Measurements from ENCODE around the gene TRPM8.
"Not testable (repeated sequence)": the region's sequence is repeated elsewhere in the genome, so short reads cannot be mapped to it uniquely, and the experiment has no call there.

Gene TRPM8

DNA sequence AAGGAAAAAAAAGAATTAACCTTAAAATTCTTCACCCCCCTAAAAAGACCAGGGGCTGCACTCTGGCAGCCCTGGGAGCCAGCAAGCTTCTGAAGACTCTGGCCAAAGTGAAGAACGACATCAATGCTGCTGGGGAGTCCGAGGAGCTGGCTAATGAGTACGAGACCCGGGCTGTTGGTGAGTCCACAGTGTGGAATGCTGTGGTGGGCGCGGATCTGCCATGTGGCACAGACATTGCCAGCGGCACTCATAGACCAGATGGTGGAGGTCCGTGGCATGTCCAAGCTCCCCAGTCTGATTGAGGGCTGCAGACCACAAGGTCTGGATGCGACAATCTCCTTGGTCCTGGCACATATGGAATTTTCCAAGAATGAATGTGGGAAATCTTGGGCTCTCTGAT, 47.4 kb downstream of the TRPM8 start:
- Histone ChIP-seq H3K4me1 (ENCODE audit: insufficient read depth, low read length, severe bottlenecking) (no peaks in the 10 kb centered on the region), H3K9ac (ENCODE audit: low read length) (no peak overlapping the region), H2AFZ (ENCODE audit: low read length) (no peak overlapping the region), H3K4me2 (ENCODE audit: low read length) (no peak overlapping the region), H3K27me3 (ENCODE audit: insufficient read depth, low read length) (no peaks in the 10 kb centered on the region), H3K36me3 (ENCODE audit: insufficient read depth, low read length) (no peaks in the 10 kb centered on the region), H3K9me3 (ENCODE audit: low read length) (no peaks in the 10 kb centered on the region), H3F3A (ENCODE audit: insufficient read depth, low read length) (no peaks in the 10 kb centered on the region), H3K79me2 (ENCODE audit: insufficient read depth, low read length) (no peaks in the 10 kb centered on the region), H4K20me1 (ENCODE audit: insufficient read depth, low read length) (no peaks in the 10 kb centered on the region), H3K27ac (ENCODE audit: low read depth, low read length, poor library complexity, severe bottlenecking) (no peak overlapping the region), H3K9me2 (ENCODE audit: low read depth, low read length) (no peaks in the 10 kb centered on the region), H3K4me3 (ENCODE audit: low read depth, low read length, poor library complexity, severe bottlenecking) (no peak overlapping the region)
- no peak for TF ChIP-seq EZH2 (IDR thresholded peaks at IDR 0.05; ENCODE audit: borderline replicate concordance, low read length)
- TF ChIP-seq, protein P1, sequence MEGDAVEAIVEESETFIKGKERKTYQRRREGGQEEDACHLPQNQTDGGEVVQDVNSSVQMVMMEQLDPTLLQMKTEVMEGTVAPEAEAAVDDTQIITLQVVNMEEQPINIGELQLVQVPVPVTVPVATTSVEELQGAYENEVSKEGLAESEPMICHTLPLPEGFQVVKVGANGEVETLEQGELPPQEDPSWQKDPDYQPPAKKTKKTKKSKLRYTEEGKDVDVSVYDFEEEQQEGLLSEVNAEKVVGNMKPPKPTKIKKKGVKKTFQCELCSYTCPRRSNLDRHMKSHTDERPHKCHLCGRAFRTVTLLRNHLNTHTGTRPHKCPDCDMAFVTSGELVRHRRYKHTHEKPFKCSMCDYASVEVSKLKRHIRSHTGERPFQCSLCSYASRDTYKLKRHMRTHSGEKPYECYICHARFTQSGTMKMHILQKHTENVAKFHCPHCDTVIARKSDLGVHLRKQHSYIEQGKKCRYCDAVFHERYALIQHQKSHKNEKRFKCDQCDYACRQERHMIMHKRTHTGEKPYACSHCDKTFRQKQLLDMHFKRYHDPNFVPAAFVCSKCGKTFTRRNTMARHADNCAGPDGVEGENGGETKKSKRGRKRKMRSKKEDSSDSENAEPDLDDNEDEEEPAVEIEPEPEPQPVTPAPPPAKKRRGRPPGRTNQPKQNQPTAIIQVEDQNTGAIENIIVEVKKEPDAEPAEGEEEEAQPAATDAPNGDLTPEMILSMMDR (IDR thresholded peaks at IDR 0.05; ENCODE audit: low read length): no peak

DNA sequence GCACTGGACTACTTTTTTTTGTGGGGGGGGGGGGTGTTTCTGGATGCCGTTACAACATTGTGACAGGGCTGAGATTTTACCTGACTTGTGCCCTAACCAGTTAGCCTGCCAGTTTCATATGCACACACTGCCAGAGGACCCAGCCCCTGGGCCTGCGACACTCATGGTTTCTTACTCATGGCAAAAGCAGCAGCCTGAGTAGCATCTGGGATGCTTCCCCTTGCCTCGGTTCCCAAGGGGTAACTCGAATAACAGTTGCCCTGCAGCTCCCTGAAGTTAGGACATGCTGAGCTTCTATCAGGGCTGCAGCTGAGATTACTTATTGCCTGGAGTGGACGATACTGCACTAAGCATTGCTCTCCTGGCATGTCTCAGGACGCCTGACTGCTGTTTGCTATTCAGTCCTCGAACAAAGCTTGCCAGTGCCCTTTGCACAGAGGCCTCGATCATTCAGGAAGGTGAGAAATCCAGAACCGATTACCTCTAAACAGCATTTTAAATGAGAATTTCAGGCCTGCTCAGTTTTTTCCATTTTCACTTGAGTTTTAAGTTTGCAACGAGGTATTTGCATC, 47.9 kb downstream of the TRPM8 start:
- Histone ChIP-seq H3K27me3 (ENCODE audit: insufficient read depth, low read length) (no peaks in the 10 kb centered on the region), H3K9ac (ENCODE audit: low read length) (no peak overlapping the region), H3K9me2 (ENCODE audit: low read depth, low read length) (no peaks in the 10 kb centered on the region), H3K4me1 (ENCODE audit: insufficient read depth, low read length, severe bottlenecking) (no peaks in the 10 kb centered on the region), H2AFZ (ENCODE audit: low read length) (no peak overlapping the region), H3K9me3 (ENCODE audit: low read length) (no peaks in the 10 kb centered on the region), H3F3A (ENCODE audit: insufficient read depth, low read length) (no peaks in the 10 kb centered on the region), H4K20me1 (ENCODE audit: insufficient read depth, low read length) (no peaks in the 10 kb centered on the region), H3K4me3 (ENCODE audit: low read depth, low read length, poor library complexity, severe bottlenecking) (no peak overlapping the region), H3K79me2 (ENCODE audit: insufficient read depth, low read length) (no peaks in the 10 kb centered on the region), H3K36me3 (ENCODE audit: insufficient read depth, low read length) (no peaks in the 10 kb centered on the region), H3K4me2 (ENCODE audit: low read length) (no peak overlapping the region), H3K27ac (ENCODE audit: low read depth, low read length, poor library complexity, severe bottlenecking) (no peak overlapping the region)
- TF ChIP-seq, protein P1 (IDR thresholded peaks at IDR 0.05; ENCODE audit: low read length): no peak
- TF ChIP-seq EZH2 (IDR thresholded peaks at IDR 0.05; ENCODE audit: borderline replicate concordance, low read length): no peak

DNA sequence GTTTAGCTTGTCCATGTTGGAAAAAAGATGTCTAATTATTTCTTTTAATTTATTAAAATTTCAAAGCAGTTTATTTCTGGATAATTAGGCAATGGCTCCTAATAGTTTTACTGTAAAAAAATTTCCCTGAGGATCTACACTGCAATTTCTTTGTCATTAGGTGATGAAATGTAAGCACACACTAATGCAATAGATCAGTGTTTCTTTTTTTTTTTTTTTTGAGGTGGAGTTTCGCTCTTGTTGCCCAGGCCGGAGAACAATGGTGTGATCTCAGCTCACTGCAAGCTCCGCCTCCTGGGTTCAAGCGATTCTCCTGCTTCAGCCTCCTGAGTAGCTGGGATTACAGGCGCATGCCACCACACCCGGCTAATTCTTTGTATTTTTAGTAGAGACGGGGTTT, 48.5 kb downstream of the TRPM8 start:
- not testable (repeated sequence) for H3K4me1 ChIP-seq (ENCODE audit: insufficient read depth, low read length, severe bottlenecking); H3K9ac ChIP-seq (ENCODE audit: low read length); H3F3A ChIP-seq (ENCODE audit: insufficient read depth, low read length); H3K36me3 ChIP-seq (ENCODE audit: insufficient read depth, low read length); H3K27me3 ChIP-seq (ENCODE audit: insufficient read depth, low read length); H3K9me2 ChIP-seq (ENCODE audit: low read depth, low read length); H3K79me2 ChIP-seq (ENCODE audit: insufficient read depth, low read length); H3K4me3 ChIP-seq (ENCODE audit: low read depth, low read length, poor library complexity, severe bottlenecking); H3K27ac ChIP-seq (ENCODE audit: low read depth, low read length, poor library complexity, severe bottlenecking); H3K9me3 ChIP-seq (ENCODE audit: low read length); H3K4me2 ChIP-seq (ENCODE audit: low read length); H4K20me1 ChIP-seq (ENCODE audit: insufficient read depth, low read length); H2AFZ ChIP-seq (ENCODE audit: low read length)

DNA sequence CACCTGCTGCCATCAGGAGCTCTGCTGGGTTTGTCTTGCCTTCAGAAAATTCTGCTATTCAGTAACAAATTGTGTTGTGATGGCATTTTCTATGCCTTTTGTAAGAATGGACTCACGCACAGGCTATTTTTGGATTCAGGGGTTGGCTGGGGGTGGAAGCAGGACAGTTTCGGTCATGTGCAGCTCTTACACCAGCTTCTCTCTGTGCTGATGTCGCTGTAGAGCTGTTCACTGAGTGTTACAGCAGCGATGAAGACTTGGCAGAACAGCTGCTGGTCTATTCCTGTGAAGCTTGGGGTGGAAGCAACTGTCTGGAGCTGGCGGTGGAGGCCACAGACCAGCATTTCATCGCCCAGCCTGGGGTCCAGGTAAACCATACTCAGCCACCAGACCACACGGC, 49.2 kb downstream of the TRPM8 start:
- no peaks in the 10 kb centered on the region for H3K9me3 ChIP-seq (ENCODE audit: low read length)
- no peaks in the 10 kb centered on the region for H3K27me3 ChIP-seq (ENCODE audit: insufficient read depth, low read length)
- H3K79me2 ChIP-seq (ENCODE audit: insufficient read depth, low read length): no peaks in the 10 kb centered on the region
- H3K27ac ChIP-seq (ENCODE audit: low read depth, low read length, poor library complexity, severe bottlenecking): no peak overlapping the region
- no peaks in the 10 kb centered on the region for H3K4me1 ChIP-seq (ENCODE audit: insufficient read depth, low read length, severe bottlenecking)
- TF ChIP-seq, protein P1 (IDR thresholded peaks at IDR 0.05; ENCODE audit: low read length): no peak
- TF ChIP-seq EZH2 (IDR thresholded peaks at IDR 0.05; ENCODE audit: borderline replicate concordance, low read length): no peak
- H3K36me3 ChIP-seq (ENCODE audit: insufficient read depth, low read length): no peaks in the 10 kb centered on the region
- H4K20me1 ChIP-seq (ENCODE audit: insufficient read depth, low read length): no peaks in the 10 kb centered on the region
- H2AFZ ChIP-seq (ENCODE audit: low read length): no peak overlapping the region
- H3K9me2 ChIP-seq (ENCODE audit: low read depth, low read length): no peaks in the 10 kb centered on the region
- H3F3A ChIP-seq (ENCODE audit: insufficient read depth, low read length): no peaks in the 10 kb centered on the region
- no peak overlapping the region for H3K4me2 ChIP-seq (ENCODE audit: low read length)
- no peak overlapping the region for H3K9ac ChIP-seq (ENCODE audit: low read length)
- H3K4me3 ChIP-seq (ENCODE audit: low read depth, low read length, poor library complexity, severe bottlenecking): no peak overlapping the region
